Measurements from ENCODE around the gene SFTPB. TPM values are rescaled to one million over a fixed set of nuclear protein-coding genes. Genes with fewer than 3 reads are reported as not detected.
"Not testable (repeated sequence)": the region's sequence is repeated elsewhere in the genome, so short reads cannot be mapped to it uniquely, and the experiment has no call there.

The SFTPB gene
- total RNA-seq, 1 donor from 2014 or later, result not detected

DNA sequence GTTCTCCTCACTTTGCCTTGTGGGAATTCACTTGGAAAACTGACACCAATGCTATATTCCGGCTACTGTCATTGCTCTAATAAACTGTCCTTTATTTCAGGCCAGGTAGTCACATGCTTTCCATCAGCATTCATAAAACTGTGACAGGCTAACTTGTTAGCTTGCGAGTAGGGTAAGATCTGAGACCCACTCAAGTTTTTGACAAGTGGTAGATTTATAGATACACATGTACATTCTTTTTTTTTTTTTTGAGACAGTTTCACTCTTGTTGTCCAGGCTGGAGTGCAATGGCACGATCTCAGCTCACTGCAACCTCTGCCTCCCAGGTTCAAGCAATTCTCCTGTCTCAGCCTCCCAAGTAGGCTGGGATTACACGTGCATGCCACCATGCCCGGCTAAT lies 50.3 kb downstream of the SFTPB start:
- not testable (repeated sequence) for DNase-seq (ENCODE audit: low spot score)

DNA sequence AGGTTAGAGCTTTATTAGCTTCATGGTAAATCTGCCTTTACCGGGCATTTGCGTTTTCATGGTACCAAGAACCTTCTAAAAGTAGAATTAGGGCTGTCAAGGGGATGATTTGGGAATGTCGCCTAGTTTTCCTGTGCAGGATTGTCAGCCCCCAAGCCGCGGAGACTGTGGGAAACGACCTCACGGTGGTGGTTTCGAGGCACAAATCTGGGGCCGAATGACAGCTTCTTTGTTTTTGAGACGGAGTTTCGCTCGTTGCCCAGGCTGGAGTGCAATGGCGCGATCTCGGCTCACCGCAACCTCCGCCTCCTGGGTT lies 52.6 kb downstream of the SFTPB start:
- no peak for DNase-seq (ENCODE audit: low spot score)

DNA sequence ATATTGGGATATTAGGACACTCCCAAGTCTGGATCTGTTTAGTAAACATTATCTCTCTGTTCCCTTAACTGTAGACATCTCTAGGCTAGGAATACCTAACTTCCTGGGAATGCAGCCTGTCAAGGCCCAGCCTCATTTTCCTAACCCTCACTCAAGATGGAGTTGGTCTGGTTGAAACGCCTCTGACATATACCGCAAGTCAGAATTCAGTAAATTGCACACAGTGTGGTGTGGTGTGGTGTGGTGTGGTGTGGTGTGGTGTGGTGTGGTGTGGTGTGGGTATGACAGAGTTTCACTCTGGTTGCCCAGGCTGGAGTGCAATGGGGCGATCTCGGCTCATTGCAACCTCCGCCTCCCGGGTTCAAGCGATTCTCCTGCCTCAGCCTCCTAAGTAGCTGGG lies 53.2 kb downstream of the SFTPB start:
- DNase-seq (ENCODE audit: low spot score), result not testable (repeated sequence)

DNA sequence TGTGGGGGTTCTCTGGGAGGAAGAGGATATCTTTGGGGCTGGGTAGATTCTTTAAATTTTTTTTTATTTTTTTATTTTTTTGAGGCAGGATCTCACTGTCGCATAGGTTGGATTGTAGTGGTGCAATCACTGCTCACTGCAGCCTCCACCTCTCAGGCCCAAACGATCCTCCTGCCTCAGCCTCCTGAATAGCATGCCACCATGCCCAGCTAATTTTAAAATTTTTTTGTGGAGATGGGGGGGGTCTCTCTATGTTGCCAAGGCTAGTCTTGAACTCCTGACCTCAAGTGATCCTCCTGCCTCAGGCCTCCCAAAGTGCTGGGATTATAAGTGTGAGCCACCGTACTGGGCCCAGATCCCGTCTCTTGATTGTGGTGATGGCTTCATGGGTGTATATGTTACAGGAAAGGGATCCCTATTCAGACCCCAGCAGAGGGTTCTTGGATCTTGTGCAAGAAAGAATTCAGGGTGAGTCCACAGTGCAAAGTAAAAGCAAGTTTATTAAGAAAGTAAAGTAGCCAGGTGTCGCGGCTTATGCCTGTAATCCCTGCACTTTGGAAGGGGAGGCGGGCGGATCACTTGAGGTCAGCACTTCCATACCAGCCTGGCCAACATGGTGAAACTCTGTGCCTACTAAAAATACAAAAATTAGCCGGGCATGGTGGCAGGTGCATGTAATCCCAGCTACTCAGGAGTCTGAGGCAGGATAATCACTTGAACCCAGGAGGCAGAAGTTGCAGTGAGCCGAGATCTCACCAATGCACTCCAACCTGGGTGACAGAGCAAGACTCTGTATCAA lies 54.1 kb downstream of the SFTPB start:
- DNase-seq (ENCODE audit: low spot score), result no peak

DNA sequence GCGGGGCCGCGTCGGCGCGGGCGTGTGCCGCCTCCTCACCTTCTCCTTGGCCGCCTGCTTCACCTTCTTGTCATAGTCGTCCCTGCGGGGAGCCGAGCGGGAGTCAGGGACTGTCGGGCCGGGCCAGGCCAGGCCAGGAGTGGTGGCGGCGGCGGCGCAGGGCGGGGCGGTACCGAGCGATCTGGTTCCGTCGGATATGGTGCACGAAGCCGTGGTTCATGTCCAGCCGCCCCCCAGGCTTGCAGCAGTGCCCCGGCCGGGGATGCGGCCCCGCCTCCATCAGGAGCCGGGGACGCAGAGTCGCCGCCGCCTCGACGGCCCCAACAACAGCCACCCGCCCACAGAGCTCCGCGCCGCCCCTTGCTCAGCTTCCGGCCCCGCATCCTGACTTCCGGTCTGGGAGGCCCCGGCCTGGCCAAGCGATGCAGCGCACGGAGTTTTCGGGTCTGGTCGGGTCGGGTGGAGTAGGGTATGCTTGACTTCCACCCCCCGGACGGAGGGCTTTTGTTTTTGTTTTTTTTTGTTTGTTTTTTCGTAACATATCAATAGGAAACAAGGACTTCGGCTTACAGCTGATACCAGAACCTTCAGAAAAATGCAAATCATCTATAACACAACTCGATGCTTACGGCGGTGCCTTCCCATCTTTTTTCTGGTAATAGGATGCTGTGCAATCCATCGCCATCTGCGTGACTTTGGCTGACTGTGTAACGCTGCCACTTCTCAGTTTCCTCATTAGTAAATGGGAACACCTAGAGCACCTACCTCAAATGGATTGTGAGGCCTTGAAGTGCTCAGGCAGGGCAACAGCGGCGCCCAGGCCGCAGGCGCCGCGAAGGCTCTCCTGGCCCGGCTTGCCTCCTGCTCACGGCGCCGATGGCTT lies 56.1 kb downstream of the SFTPB start, which contains the start of gene C2orf68:
Gene C2orf68, minus strand, starts transcription at position 362 of the 883 bp plus-strand sequence. Its CDS starts 82 bp downstream, at position 280.
- peak; percentile 98 for DNase-seq (ENCODE audit: low spot score)

DNA sequence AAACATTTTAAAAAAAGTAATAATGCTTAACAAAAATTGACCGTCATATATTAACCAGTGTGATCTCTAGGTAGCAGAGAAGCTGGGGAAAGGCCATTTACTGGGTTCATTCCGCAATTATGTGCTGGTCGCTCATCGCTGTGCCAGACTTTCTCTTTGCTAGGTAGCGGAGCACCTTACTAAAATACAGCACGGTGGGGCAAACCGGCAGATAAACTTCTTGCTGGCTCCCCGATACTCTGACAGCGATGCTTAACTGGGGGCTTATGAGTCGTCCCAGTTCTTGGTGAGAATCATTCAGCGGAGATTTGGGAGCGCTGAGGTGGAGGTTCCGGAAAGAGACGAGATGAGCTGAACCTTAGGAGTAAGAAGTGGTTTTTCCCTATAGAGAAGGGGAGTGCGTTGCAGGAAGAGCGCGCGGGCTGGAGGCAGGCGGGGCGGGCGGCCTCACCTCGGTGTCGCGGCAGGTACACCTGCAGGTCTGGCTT lies 56.7 kb downstream of the SFTPB start:
- DNase-seq (ENCODE audit: low spot score), result no peak

Other genes with a start within 250 kb of the SFTPB start
- gene SH2D6, start 249.5 kb downstream of the SFTPB start, total RNA-seq, result not detected
- gene MAT2A, start 129.0 kb downstream of the SFTPB start, total RNA-seq, result 494 TPM
- gene GGCX, start 106.7 kb downstream of the SFTPB start, total RNA-seq, result 45.6 TPM
- 73.3 TPM for gene VAMP8, start 90.6 kb downstream of the SFTPB start, total RNA-seq
- 70.3 TPM for gene VAMP5, start 83.8 kb downstream of the SFTPB start, total RNA-seq
- gene RNF181, start 72.5 kb downstream of the SFTPB start, total RNA-seq, result 110 TPM
- 27.7 TPM for gene TMEM150A, start 65.5 kb downstream of the SFTPB start, total RNA-seq
- 26.3 TPM for gene C2orf68, start 56.1 kb downstream of the SFTPB start, total RNA-seq
- gene USP39, start 52.0 kb downstream of the SFTPB start, total RNA-seq, result 37.1 TPM
- gene GNLY, start 26.2 kb upstream of the SFTPB start, total RNA-seq, result 3.7 TPM
- 69.4 TPM for gene ATOH8, start 85.8 kb upstream of the SFTPB start, total RNA-seq
- gene ST3GAL5, start 220.8 kb upstream of the SFTPB start, total RNA-seq, result 33.1 TPM